ES-I3 (cell line): ENCODE results near the gene SHISA4.
A peak's percentile ranks its signal among the peaks of the same experiment; 100 is the strongest.
"Not testable (repeated sequence)": the region's sequence is repeated elsewhere in the genome, so short reads cannot be mapped to it uniquely, and the experiment has no call there.

ENCODE experiments used
- H3K36me3 ChIP-seq: 2 replicates; pipeline ENCODE4 v1.6.1; 2013; ENCODE audit warnings: mild to moderate bottlenecking, low read length, control low read depth, moderate library complexity; ENCODE audit not compliant: insufficient read depth
- H3K4me1 ChIP-seq: 2 replicates; pipeline ENCODE4 v1.6.1; 2013; ENCODE audit warnings: mild to moderate bottlenecking, control low read depth, low read length; ENCODE audit not compliant: insufficient read depth
- H3K9ac ChIP-seq: 2 replicates; pipeline ENCODE4 v1.6.1; 2013; ENCODE audit warnings: low read depth, mild to moderate bottlenecking, low read length, moderate library complexity
- H3K9me3 ChIP-seq: 2 replicates; pipeline ENCODE4 v1.6.1; 2013; ENCODE audit warnings: mild to moderate bottlenecking, low read length, moderate library complexity; ENCODE audit not compliant: control insufficient read depth, insufficient read depth

The SHISA4 gene

DNA sequence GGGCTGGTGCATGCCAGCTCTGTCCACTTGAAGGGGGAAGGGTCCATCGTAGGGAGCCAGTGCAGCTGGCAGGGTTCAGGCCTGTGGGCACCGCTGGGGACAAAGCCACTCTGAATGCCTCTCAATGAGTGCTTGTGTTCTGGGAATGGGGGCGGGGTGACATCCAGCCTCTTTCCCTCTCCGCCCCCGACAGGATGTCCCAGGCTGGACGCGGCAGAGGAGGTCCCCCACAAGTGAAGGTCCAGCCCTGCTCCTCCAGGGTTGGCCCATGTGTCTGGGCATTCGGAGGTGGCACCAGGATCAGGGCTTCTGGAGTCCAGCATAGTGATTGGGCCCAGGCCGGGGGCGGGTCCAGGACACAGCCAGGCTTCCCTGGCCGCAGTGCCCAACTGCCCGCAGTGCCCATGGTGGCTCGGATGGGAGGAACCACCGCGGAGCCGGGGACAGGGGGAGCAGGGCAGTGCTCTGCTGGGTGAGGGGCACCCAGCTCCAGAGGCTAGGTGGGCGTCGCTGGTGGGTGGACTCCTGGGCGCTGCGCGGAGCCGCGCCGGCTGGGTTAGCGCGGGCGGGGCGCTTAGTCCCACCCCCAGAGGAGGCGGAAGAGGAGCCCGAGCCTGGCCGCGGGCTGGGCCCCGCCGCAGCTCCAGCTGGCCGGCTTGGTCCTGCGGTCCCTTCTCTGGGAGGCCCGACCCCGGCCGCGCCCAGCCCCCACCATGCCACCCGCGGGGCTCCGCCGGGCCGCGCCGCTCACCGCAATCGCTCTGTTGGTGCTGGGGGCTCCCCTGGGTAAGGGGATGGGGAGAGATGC is at the start of gene SHISA4:
TSS of gene SHISA4 (plus strand) at position 617 of the 808 bp plus-strand sequence. CDS start at position 714, 97 bp downstream.
- no peaks in the 10 kb centered on the region for H3K9me3 ChIP-seq
- H3K4me1 ChIP-seq, result peaks cover 15% of the 10 kb centered on the region; the same call in 1 of the 2 replicates
- peak within 1 kb of the TSS; percentile 80 for H3K9ac ChIP-seq

GRCh38 chr1:201839089-201839488 is 49.6 kb upstream of the SHISA4 start:
- not testable (repeated sequence) for H3K9me3 ChIP-seq, H3K36me3 ChIP-seq, H3K9ac ChIP-seq
- H3K4me1 ChIP-seq, result peaks cover 11% of the 10 kb centered on the region

More for the DNA sequence above, at the start of gene SHISA4:
- no peaks in the 10 kb centered on the region for H3K36me3 ChIP-seq

- Histone ChIP-seq H3K9me3 (no peaks in the 10 kb centered on the region), H3K9ac (no peak overlapping the region), H3K36me3 (peaks cover 7% of the 10 kb centered on the region), H3K4me1 (peaks cover 11% of the 10 kb centered on the region)
Observed at GRCh38 chr1:201840055-201840454, 48.6 kb upstream of the SHISA4 start.

DNA sequence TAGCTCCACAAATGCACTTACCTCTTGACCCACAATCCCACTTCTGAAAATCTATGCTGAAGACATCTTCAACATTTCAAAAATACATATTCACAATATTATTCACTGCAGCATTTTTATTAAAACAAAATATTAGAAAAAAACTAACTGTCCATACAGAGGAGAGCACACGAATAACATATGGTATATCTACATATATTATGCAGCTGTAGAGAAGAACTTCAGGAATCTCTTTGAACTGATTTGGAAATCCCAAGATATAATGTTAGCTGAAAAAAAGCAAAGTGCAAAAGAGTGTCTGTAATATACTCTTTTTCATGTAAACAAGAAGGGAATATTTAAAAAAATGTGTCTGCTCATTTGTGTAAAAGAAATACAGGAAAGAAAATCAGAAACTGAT is 48.2 kb upstream of the SHISA4 start:
- Histone ChIP-seq H3K9ac (no peak overlapping the region), H3K36me3 (peaks cover 7% of the 10 kb centered on the region), H3K4me1 (peaks cover 11% of the 10 kb centered on the region), H3K9me3 (no peaks in the 10 kb centered on the region)

DNA sequence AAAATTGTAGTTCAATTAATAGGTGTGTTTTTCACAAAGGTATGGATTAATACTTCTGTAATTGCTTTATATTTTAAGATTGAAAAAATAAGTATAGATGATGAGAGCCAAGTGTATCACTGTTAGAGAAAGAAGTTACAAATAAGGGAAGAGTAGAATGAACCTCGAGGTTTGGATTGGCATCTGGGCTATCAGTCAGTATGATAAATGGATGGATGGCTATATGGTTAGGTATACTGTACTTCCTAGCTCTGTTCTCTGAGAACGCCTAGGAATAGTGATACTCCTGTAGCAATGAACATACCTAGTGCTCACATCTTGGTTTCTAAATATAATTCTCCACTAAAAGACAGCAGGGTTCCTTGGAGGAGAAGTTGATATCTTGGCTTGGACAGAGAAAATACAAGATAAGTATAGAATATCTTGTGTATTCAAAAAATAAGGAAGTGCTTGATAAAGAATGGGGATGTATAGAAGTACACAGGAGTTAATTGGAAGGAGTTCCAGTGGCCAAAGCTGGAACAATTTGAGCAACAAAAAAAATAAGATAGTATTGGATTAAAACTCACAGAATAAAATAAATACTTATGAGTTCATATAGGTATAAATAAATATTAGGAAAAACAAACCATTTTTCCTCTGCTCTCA is 47.3 kb upstream of the SHISA4 start:
- Histone ChIP-seq H3K9me3 (no peaks in the 10 kb centered on the region), H3K4me1 (peaks cover 11% of the 10 kb centered on the region), H3K36me3 (peaks cover 7% of the 10 kb centered on the region; the same call in 1 of the 2 replicates), H3K9ac (no peak overlapping the region)

DNA sequence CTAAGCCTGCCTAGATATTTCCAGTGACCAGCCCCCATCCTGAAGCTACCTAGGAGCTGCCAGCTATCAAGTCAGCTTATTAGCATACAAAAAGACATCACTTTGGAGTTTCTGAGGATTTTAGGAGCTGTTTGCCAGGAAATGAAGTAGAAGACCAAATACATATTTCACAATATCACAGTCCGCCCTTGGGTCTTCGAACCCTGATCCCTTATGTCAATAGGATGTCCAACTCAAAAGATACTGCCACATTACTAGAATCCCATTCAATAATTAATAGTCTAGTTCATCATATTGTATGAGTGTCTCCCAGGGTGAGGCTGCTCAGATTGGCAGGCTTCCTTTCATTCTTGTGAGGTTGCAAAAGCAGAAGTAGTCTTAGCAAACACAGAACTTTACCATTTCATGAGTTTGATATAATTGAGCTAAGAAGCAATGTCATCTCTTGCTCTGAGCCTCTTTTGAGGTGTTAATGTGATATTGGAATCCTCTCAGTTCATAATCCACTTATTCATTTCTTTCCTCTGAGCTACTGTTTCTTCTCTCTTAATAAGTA is 46.1 kb upstream of the SHISA4 start:
- Histone ChIP-seq H3K4me1 (peaks cover 11% of the 10 kb centered on the region), H3K9ac (no peak overlapping the region), H3K9me3 (no peaks in the 10 kb centered on the region), H3K36me3 (peaks cover 7% of the 10 kb centered on the region; the same call in 1 of the 2 replicates)

DNA sequence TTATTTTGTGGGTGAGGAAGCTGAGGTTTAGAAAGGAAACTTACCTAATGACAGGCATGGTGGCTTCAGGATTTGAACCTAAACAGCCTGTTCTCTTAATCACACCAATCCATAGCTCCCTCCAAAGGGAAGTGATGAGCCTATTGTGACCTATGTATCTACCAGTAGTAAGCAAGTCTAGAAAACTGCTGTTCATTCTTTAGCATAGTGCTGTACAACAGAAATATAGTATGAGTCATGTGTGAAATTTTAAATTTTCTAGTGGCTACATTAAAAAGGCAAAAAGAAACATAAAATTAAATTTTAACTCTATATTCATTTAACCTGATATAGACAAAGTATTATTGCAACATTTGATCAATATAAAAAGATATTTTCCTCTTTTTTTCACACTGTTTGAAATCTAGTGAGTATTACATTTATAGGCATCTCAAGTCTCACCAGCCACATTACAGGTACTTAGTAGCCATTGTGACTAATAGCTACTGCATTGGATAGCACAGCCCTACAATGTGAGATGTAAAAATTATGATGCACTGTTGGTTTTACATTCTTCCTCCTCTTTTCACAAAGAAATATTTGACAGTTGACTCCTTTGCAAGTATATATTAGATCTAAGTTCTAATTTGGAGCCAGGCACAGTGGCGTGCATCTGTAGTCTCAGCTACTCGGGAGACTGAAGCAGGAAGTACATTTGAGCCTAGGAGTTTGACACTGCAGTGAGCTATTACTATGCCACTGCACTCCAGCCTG is 43.2 kb upstream of the SHISA4 start:
- no peak overlapping the region for H3K9ac ChIP-seq
- peaks cover 16% of the 10 kb centered on the region for H3K36me3 ChIP-seq
- peaks cover 17% of the 10 kb centered on the region for H3K4me1 ChIP-seq
- H3K9me3 ChIP-seq, result no peaks in the 10 kb centered on the region

DNA sequence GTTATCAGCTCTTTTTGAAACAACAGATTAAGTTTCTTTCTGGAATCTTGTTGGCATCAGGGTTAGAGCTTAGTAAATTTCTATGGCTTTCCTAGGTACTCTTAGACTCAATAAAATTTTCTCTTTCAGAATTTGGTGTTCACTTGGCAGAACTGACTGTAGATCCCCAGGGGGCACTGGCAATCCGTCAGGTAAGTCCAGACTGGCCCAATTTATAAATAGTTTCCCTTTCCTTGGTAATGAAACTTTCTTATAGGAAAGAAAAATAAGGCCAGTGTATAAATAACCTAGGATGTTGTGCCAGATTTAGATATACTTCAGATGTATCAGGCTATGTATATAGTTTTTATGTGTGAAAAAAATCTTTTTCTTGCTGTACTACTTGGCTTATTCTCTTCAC is 41.5 kb upstream of the SHISA4 start:
- Histone ChIP-seq H3K4me1 (peaks cover 11% of the 10 kb centered on the region), H3K36me3 (peaks cover 28% of the 10 kb centered on the region), H3K9me3 (no peaks in the 10 kb centered on the region), H3K9ac (no peak overlapping the region)

DNA sequence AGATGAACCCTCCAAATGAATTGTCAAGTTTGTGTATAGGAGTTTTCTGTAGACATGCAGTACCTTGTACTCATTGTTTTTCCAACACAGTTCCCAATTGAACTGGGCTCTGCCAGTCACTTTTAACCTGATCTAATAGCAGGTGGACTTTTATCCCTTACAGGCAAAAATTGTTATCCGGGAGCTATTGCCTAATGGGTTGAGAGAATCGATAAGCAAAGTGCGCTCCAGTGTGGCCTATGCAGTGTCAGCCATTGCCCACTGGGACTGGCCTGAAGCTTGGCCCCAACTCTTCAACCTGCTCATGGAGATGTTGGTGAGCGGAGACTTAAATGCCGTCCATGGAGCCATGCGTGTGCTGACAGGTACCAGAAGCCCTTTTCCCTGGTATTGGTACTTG is 40.5 kb upstream of the SHISA4 start:
- no peak overlapping the region for H3K9ac ChIP-seq
- H3K36me3 ChIP-seq, result peaks cover 36% of the 10 kb centered on the region
- no peaks in the 10 kb centered on the region for H3K9me3 ChIP-seq
- H3K4me1 ChIP-seq, result 0 out of 2 replicates have a peak, but pooled peaks cover 6% of the 10 kb centered on the region

GRCh38 chr1:201849372-201850052 is 39.2 kb upstream of the SHISA4 start:
- 0 out of 2 replicates have a peak, but pooled peaks cover 6% of the 10 kb centered on the region for H3K4me1 ChIP-seq
- H3K9ac ChIP-seq, result no peak overlapping the region
- H3K9me3 ChIP-seq, result no peaks in the 10 kb centered on the region
- H3K36me3 ChIP-seq, result peaks cover 43% of the 10 kb centered on the region

GRCh38 chr1:201850053-201850397 is 38.7 kb upstream of the SHISA4 start:
- Histone ChIP-seq H3K36me3 (peaks cover 46% of the 10 kb centered on the region), H3K9ac (no peak overlapping the region), H3K4me1 (0 out of 2 replicates have a peak, but pooled peaks cover 6% of the 10 kb centered on the region), H3K9me3 (no peaks in the 10 kb centered on the region)

DNA sequence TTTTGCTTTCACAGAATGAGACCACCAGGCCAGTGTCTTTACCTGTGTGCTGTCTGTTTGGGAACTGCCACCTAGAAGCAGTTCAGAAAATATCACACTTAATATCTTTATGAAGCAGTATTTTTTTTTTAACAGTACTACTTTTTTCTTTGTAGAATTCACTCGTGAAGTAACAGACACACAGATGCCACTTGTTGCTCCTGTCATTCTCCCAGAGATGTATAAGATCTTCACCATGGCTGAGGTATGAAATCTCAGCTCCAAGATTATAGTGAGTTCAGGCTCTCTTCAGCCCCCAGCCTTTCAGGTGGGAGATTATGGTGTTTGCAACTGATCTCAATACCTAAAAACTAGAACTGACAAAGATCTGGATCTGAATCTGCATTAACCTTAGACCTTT is 36.7 kb upstream of the SHISA4 start:
- Histone ChIP-seq H3K9ac (no peak overlapping the region), H3K36me3 (peaks cover 52% of the 10 kb centered on the region), H3K4me1 (0 out of 2 replicates have a peak, but pooled peaks cover 6% of the 10 kb centered on the region), H3K9me3 (no peaks in the 10 kb centered on the region)

DNA sequence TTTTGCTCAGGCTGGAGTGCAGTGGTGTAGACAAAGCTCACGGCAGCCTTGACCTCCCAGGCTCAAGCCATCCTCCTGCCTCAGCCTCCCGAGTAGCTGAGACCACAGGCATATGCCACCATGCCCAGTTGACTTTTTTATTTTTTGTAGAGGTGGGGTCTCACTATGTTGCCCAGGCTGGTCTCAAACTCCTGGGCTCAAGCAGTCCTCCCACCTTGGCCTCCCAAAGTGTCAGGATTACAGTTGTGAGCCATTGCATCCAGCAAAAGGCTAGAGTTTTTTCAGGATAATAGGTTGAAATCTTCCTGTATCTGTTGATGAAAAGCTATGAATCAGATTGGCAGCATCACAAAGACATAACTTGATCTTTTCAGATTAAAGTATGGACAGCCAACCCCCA is 32.0 kb upstream of the SHISA4 start:
- H3K9ac ChIP-seq, H3K9me3 ChIP-seq, H3K4me1 ChIP-seq: not testable (repeated sequence)
- H3K36me3 ChIP-seq, result peaks cover 46% of the 10 kb centered on the region

DNA sequence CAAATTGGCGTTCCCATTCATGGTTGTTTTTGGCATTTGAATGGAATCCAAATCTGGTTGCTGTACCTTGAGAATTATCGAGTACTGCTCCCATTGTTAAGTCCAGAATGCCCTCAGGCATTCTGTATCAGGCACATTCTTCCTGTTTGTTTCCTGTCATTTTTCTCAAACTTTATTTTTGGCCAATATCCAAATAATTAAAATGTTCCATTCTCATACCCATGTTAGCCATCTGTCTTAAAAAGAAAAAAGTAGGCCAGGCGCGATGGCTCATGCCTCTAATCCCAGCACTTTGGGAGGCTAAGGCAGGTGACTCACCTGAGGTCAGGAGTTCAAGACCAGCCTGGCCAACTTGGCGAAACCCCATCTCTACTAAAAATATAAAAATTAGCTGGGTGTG is 29.3 kb upstream of the SHISA4 start:
- Histone ChIP-seq H3K36me3 (peaks cover 29% of the 10 kb centered on the region), H3K4me1 (no peaks in the 10 kb centered on the region), H3K9me3 (no peaks in the 10 kb centered on the region), H3K9ac (no peak overlapping the region)
